K562 (cell line): Measurements from ENCODE around the gene ZCCHC8. TPM values are rescaled to one million over a fixed set of nuclear protein-coding genes. Genes with fewer than 3 reads are reported as not detected.
A peak's percentile ranks its signal among the peaks of the same experiment; 100 is the strongest.

ENCODE experiments used
- CBX2 ChIP-seq: fragments of 200-600 bp; sonication (generic); IDR thresholded peaks from one replicate; pipeline ENCODE4 v1.6.1; 2012; ENCODE audit warnings: mild to moderate bottlenecking, low read length, inconsistent platforms; ENCODE audit not compliant: insufficient read depth, poor library complexity, severe bottlenecking
- ELF1 ChIP-seq: fragments of 200-800 bp; sonication (Bioruptor generic); IDR thresholded peaks from 2 replicates; pipeline ENCODE4 v1.6.1; 2016; ENCODE audit warnings: missing genetic modification characterization, missing compliant biosample characterization
- GATAD2A ChIP-seq: fragments of 450-650 bp; IDR thresholded peaks from 2 replicates; pipeline ENCODE4 v1.6.1; 2017
- HEY1 ChIP-seq: fragments of 250-450 bp; sonication (Bioruptor Pico); IDR thresholded peaks from 2 replicates; pipeline ENCODE4 v1.5.0; 2020; ENCODE audit warnings: mild to moderate bottlenecking, moderate library complexity, borderline replicate concordance
- KAT7 ChIP-seq: sonication (generic); formaldehyde crosslinking; IDR thresholded peaks from 2 replicates; pipeline ENCODE4 v1.8.0; 2022; ENCODE audit warnings: missing genetic modification reagents, mild to moderate bottlenecking, borderline replicate concordance
- KLF6 ChIP-seq: fragments of 250-450 bp; sonication (Bioruptor Pico); IDR thresholded peaks from 2 replicates; pipeline ENCODE4 v1.4.0; 2020; ENCODE audit warnings: mild to moderate bottlenecking, moderate library complexity, borderline replicate concordance
- MTA3 ChIP-seq: fragments of 450-650 bp; formaldehyde crosslinking; IDR thresholded peaks from 2 replicates; pipeline ENCODE4 v1.6.1; 2017; ENCODE audit warnings: mild to moderate bottlenecking, borderline replicate concordance
- NELFE ChIP-seq: IDR thresholded peaks from 2 replicates; pipeline ENCODE4 v1.6.1; 2011; ENCODE audit warnings: mild to moderate bottlenecking; ENCODE audit not compliant: insufficient read depth, insufficient read length
- PTBP1 ChIP-seq: fragments of 200-400 bp; formaldehyde crosslinking; IDR thresholded peaks from 2 replicates; pipeline ENCODE4 v1.6.1; 2017; ENCODE audit warnings: low read depth, low read length
- RB1 ChIP-seq: fragments of 450-650 bp; IDR thresholded peaks from 2 replicates; pipeline ENCODE4 v1.6.1; 2017; ENCODE audit warnings: low read depth, mild to moderate bottlenecking
- REST ChIP-seq, 2 experiments: fragments of 450-650 bp; formaldehyde crosslinking in 1 of 2; IDR thresholded peaks; 2 replicates each; pipeline versions ENCODE4 v1.4.0 to v1.6.1; 2014 to 2020; ENCODE audit warnings: mild to moderate bottlenecking in 2 of 2, borderline replicate concordance in 1 of 2, low read depth in 1 of 2
- SIN3B ChIP-seq: fragments of 450-650 bp; IDR thresholded peaks from 2 replicates; pipeline ENCODE4 v1.6.1; 2017; ENCODE audit warnings: low read depth, mild to moderate bottlenecking, moderate library complexity
- TAF1 ChIP-seq: IDR thresholded peaks from 2 replicates; pipeline ENCODE4 v1.6.1; 2011; ENCODE audit warnings: mild to moderate bottlenecking, low read length, moderate library complexity; ENCODE audit not compliant: insufficient read depth, control insufficient read depth, severe bottlenecking; ENCODE audit errors: extremely low read depth
- TARDBP ChIP-seq: fragments of 450-650 bp; IDR thresholded peaks from 2 replicates; pipeline ENCODE4 v1.6.1; 2016
- ZNF263 ChIP-seq: sonication (generic); formaldehyde crosslinking; IDR thresholded peaks from 2 replicates; pipeline ENCODE4 v1.8.0; 2022; ENCODE audit warnings: mild to moderate bottlenecking, missing genetic modification reagents, borderline replicate concordance
- ZNF395 ChIP-seq: fragments of 200-800 bp; sonication (Bioruptor generic); IDR thresholded peaks from 2 replicates; pipeline ENCODE4 v1.6.1; 2017; ENCODE audit warnings: missing genetic modification characterization, missing compliant biosample characterization
- polyA plus RNA-seq, 8 experiments: library from polyadenylated mRNA; depleted of rRNA in 4 of 8; stranded (reverse) in 5 of 8; unstranded in 3 of 8; fragments of >200 nt; fragmentation: Nextera tagmentation in 2 of 8; fragmentation: Illumina TruSeq in 1 of 8; extraction: Ambion mirVana in 2 of 8; extraction: Trizol in 1 of 8; gene quantifications; 2 replicates each; pipeline versions ENCODE4 v1.2.1 to v1.2.3, GENCODE V29; 2011 to 2014; ENCODE audit warnings: inconsistent platforms in 1 of 8, missing spikeins in 1 of 8
- total RNA-seq, 7 experiments: library from RNA; depleted of rRNA in 6 of 7; stranded (reverse); fragments of >200 nt in 6 of 7; fragmentation: Illumina TruSeq in 2 of 7; extraction: Trizol in 2 of 7; gene quantifications; 2 replicates each; pipeline versions ENCODE4 v1.2.1 to v1.2.3, GENCODE V29; 2011 to 2021; ENCODE audit warnings: low replicate concordance in 1 of 7

Gene ZCCHC8
- total and polyA plus RNA-seq, 9 of the 15 experiments (the other 6 are each of a cell fraction or from before 2014, with no cell fraction given): 14.8 to 50.9 (median 34.1) TPM

GRCh38 chr12:122421821-122422729 lies 78.7 kb downstream of the ZCCHC8 start, which contains the start of gene CLIP1 (continued):
- no peak for TF ChIP-seq NELFE
- TF ChIP-seq ZNF263 (CRISPR knock-in tag): peak; percentile 33; the same call in 1 of the 2 replicates
- peak; percentile 51; the same call in 1 of the 2 replicates for TF ChIP-seq KLF6 (CRISPR knock-in tag)
- peak; percentile 62 for TF ChIP-seq SIN3B
- TF ChIP-seq RB1: peak; percentile 61; the same call in 1 of the 2 replicates
- TF ChIP-seq TARDBP: peak; percentile 61; the same call in 1 of the 2 replicates
- peak; percentile 11; the same call in 1 of the 2 replicates for TF ChIP-seq KAT7 (CRISPR knock-in tag)
- no peak for TF ChIP-seq HEY1 (CRISPR knock-in tag)
- peak; percentile 50 for TF ChIP-seq TAF1
- peak; percentile 79; the same call in 1 of the 2 replicates for TF ChIP-seq ZNF395
- TF ChIP-seq MTA3: 0 out of 2 replicates have a peak, but pooled peaks have one; percentile 43
- no peak for TF ChIP-seq PTBP1
- peak; percentile 58 for TF ChIP-seq REST (IDR thresholded peaks at IDR 0.05; ENCODE audit: borderline replicate concordance)
- no peak for TF ChIP-seq REST (CRISPR knock-in tag; IDR thresholded peaks at IDR 0.05; ENCODE audit: low read depth)
- no peak for TF ChIP-seq CBX2
- TF ChIP-seq ELF1 (tag): no peak
- no peak for TF ChIP-seq GATAD2A
